HG03378 (cell line): Measurements from ENCODE around the gene DGCR2.
"Not testable (repeated sequence)": the region's sequence is repeated elsewhere in the genome, so short reads cannot be mapped to it uniquely, and the experiment has no call there.

Experiments
- ATAC-seq: cut with Tn5 transposase; IDR thresholded peaks from one replicate; pipeline ENCODE4 v1.9.1; 2021; ENCODE audit warnings: mild to moderate bottlenecking, moderate library complexity; ENCODE audit not compliant: unreplicated experiment

Gene DGCR2

GRCh38 chr22:19122143-19122751 is at the start of gene DGCR2:
DGCR2 (minus strand) TSS chr22:19122412; CDS start chr22:19122206, 206 bp downstream.
- ATAC-seq, result peak; percentile 41

GRCh38 chr22:19169947-19170318 is 47.7 kb upstream of the DGCR2 start:
- no peak for ATAC-seq

GRCh38 chr22:19169002-19169946 is 47.1 kb upstream of the DGCR2 start:
- ATAC-seq, result no peak

- ATAC-seq, result no peak
These were observed 46.1 kb upstream of the DGCR2 start for GRCh38 chr22:19168088-19168890.

- ATAC-seq, result no peak
These were observed 45.1 kb upstream of the DGCR2 start for GRCh38 chr22:19167106-19167869.

GRCh38 chr22:19166421-19166820 is 44.2 kb upstream of the DGCR2 start:
- ATAC-seq, result no peak

GRCh38 chr22:19164425-19164824 is 42.2 kb upstream of the DGCR2 start:
- ATAC-seq, result no peak

- ATAC-seq, result not testable (repeated sequence)
These were observed 36.4 kb upstream of the DGCR2 start for GRCh38 chr22:19158649-19159048.

GRCh38 chr22:19156109-19156508 is 33.9 kb upstream of the DGCR2 start:
- not testable (repeated sequence) for ATAC-seq

GRCh38 chr22:19152942-19153883 is 31.0 kb upstream of the DGCR2 start:
- ATAC-seq, result no peak

GRCh38 chr22:19151329-19152191 is 29.3 kb upstream of the DGCR2 start:
- ATAC-seq, result no peak

GRCh38 chr22:19150482-19151328 is 28.5 kb upstream of the DGCR2 start:
- no peak for ATAC-seq

GRCh38 chr22:19149991-19150390 is 27.8 kb upstream of the DGCR2 start, which contains the start of gene GSC2:
GSC2 (minus strand) TSS chr22:19150292; CDS start chr22:19150283, 9 bp downstream.
- ATAC-seq, result no peak

GRCh38 chr22:19149047-19149883 is 27.1 kb upstream of the DGCR2 start:
- no peak for ATAC-seq

- no peak for ATAC-seq
These were observed 26.3 kb upstream of the DGCR2 start for GRCh38 chr22:19148417-19149046.

GRCh38 chr22:19147195-19147780 is 25.1 kb upstream of the DGCR2 start:
- ATAC-seq, result no peak
